Loucy (cell line): ENCODE data around the gene GEMIN7.

Experiments used
- H2AFZ ChIP-seq: fragments of 200-600 bp; sonication (generic); 2 replicates; pipeline ENCODE4 v1.6.0; 2016; ENCODE audit warnings: antibody characterized with exemption, mild to moderate bottlenecking, low read length, moderate library complexity
- H3F3A ChIP-seq: fragments of 200-600 bp; 2 replicates; pipeline ENCODE4 v1.6.0; 2016; ENCODE audit warnings: antibody characterized with exemption, low read depth, mild to moderate bottlenecking
- H3K27me3 ChIP-seq: fragments of 200-600 bp; sonication (generic); 2 replicates; pipeline ENCODE4 v1.6.1; 2014; ENCODE audit warnings: low read length, mild to moderate bottlenecking; ENCODE audit not compliant: insufficient read depth, poor library complexity, severe bottlenecking
- H3K36me3 ChIP-seq: fragments of 200-600 bp; sonication (generic); 2 replicates; pipeline ENCODE4 v1.6.1; 2016; ENCODE audit warnings: low read length; ENCODE audit not compliant: insufficient read depth
- H3K4me1 ChIP-seq: fragments of 200-600 bp; sonication (generic); 2 replicates; pipeline ENCODE4 v1.5.1; 2014; ENCODE audit warnings: low read length, mild to moderate bottlenecking; ENCODE audit not compliant: insufficient read depth, poor library complexity, severe bottlenecking
- H3K4me2 ChIP-seq: fragments of 200-600 bp; sonication (generic); 2 replicates; pipeline ENCODE4 v1.6.0; 2014; ENCODE audit warnings: antibody characterized with exemption, low read length, low read depth, mild to moderate bottlenecking; ENCODE audit not compliant: poor library complexity, severe bottlenecking
- H3K4me3 ChIP-seq: fragments of 200-600 bp; sonication (generic); 2 replicates; pipeline ENCODE4 v1.5.1; 2014; ENCODE audit warnings: low read length, mild to moderate bottlenecking, mixed read lengths; ENCODE audit not compliant: poor library complexity, severe bottlenecking
- H3K79me2 ChIP-seq: fragments of 200-600 bp; sonication (generic); 2 replicates; pipeline ENCODE4 v1.6.1; 2014; ENCODE audit warnings: low read length; ENCODE audit not compliant: insufficient read depth
- H3K9ac ChIP-seq: fragments of 200-600 bp; sonication (generic); 2 replicates; pipeline ENCODE4 v1.6.0; 2014; ENCODE audit warnings: mild to moderate bottlenecking, low read depth, low read length, moderate library complexity; ENCODE audit not compliant: poor library complexity, severe bottlenecking
- H3K9me2 ChIP-seq: fragments of 200-600 bp; sonication (generic); replicated peaks from 2 replicates; pipeline ENCODE4 v1.6.1; 2016; ENCODE audit warnings: low read depth, low read length, mixed read lengths
- H3K9me3 ChIP-seq: fragments of 200-600 bp; sonication (generic); 2 replicates; pipeline ENCODE4 v1.6.1; 2014; ENCODE audit warnings: mild to moderate bottlenecking, antibody characterized with exemption, low read length, low read depth; ENCODE audit not compliant: insufficient read depth
- H4K20me1 ChIP-seq: fragments of 200-600 bp; sonication (generic); 2 replicates; pipeline ENCODE4 v1.6.0; 2014; ENCODE audit warnings: antibody characterized with exemption, low read length, mild to moderate bottlenecking; ENCODE audit not compliant: insufficient read depth, poor library complexity, severe bottlenecking
- EZH2phosphoT487 ChIP-seq: fragments of 200-600 bp; IDR thresholded peaks from 2 replicates; pipeline ENCODE4 v1.6.1; 2018; ENCODE audit warnings: antibody characterized with exemption, mild to moderate bottlenecking, moderate library complexity, borderline replicate concordance
- TF ChIP-seq, protein P1 (sequence below): fragments of 200-600 bp; sonication (generic); conservative IDR thresholded peaks from 2 replicates; pipeline ENCODE4 v1.5.1; 2014; ENCODE audit warnings: mild to moderate bottlenecking, antibody characterized with exemption, low read length

Gene GEMIN7

DNA sequence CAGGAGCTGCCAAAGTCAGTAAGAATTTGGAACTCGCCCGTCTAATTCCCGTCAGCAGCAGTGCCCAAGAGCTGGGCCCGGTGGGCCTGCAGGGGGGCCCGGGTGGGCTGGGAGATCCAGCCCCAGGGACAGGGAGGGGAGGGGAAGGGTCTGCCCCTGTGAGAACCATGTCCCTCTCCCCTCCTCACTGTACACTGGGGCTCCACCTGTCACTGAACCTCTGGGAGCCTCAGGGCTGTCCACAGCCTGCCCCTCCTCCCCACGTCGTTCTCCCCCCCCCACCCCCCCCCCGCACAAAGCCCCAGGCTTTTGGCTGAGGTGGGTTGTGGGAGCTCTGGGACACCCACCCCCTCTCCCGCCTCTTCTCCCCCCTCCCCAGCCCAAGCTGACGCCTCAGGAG lies 11.0 kb upstream of the GEMIN7 start:
- Histone ChIP-seq H3K4me3 (no peak overlapping the region), H2AFZ (no peak overlapping the region), H3K9ac (no peak overlapping the region), H3K9me2 (no peaks in the 10 kb centered on the region), H3K27me3 (no peaks in the 10 kb centered on the region), H3K9me3 (no peaks in the 10 kb centered on the region), H3F3A (no peaks in the 10 kb centered on the region), H3K4me1 (no peaks in the 10 kb centered on the region), H3K36me3 (peaks cover 55% of the 10 kb centered on the region; the same call in 1 of the 2 replicates), H3K4me2 (no peak overlapping the region), H3K79me2 (no peaks in the 10 kb centered on the region), H4K20me1 (no peaks in the 10 kb centered on the region)
- TF ChIP-seq, protein P1, sequence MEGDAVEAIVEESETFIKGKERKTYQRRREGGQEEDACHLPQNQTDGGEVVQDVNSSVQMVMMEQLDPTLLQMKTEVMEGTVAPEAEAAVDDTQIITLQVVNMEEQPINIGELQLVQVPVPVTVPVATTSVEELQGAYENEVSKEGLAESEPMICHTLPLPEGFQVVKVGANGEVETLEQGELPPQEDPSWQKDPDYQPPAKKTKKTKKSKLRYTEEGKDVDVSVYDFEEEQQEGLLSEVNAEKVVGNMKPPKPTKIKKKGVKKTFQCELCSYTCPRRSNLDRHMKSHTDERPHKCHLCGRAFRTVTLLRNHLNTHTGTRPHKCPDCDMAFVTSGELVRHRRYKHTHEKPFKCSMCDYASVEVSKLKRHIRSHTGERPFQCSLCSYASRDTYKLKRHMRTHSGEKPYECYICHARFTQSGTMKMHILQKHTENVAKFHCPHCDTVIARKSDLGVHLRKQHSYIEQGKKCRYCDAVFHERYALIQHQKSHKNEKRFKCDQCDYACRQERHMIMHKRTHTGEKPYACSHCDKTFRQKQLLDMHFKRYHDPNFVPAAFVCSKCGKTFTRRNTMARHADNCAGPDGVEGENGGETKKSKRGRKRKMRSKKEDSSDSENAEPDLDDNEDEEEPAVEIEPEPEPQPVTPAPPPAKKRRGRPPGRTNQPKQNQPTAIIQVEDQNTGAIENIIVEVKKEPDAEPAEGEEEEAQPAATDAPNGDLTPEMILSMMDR: no peak
- no peak for TF ChIP-seq EZH2phosphoT487

- no peaks in the 10 kb centered on the region for H3K4me1 ChIP-seq
- H4K20me1 ChIP-seq: no peaks in the 10 kb centered on the region
- no peaks in the 10 kb centered on the region for H3K9me3 ChIP-seq
- H3K36me3 ChIP-seq: peaks cover 48% of the 10 kb centered on the region; the same call in 1 of the 2 replicates
- H3K4me3 ChIP-seq: no peak overlapping the region
- no peak overlapping the region for H2AFZ ChIP-seq
- H3K9me2 ChIP-seq: no peaks in the 10 kb centered on the region
- H3F3A ChIP-seq: no peaks in the 10 kb centered on the region
- no peak overlapping the region for H3K9ac ChIP-seq
- H3K4me2 ChIP-seq: no peak overlapping the region
- TF ChIP-seq, protein P1: no peak
- H3K27me3 ChIP-seq: no peaks in the 10 kb centered on the region
- H3K79me2 ChIP-seq: no peaks in the 10 kb centered on the region
Observed at GRCh38 chr19:45069056-45069455, 10.0 kb upstream of the GEMIN7 start.

DNA sequence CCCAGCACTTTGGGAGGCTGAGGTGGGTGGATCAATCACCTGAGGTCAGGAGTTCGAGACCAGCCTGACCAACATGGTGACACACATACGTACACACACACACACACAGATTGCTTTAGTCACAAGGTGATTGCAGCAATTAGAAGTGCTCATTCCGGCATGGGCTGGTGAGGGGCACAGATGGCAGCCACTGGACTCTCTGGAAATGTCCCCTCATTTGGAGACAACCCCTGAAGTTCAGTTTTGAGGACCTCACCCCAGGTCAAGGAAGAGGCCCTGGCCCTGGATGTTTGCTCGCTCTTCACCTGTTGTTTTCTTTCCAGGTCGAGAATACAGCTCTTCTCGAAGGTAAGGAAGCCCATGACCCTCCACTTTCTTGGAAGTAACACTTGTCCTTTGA lies 8.8 kb upstream of the GEMIN7 start:
- Histone ChIP-seq H3K79me2 (no peaks in the 10 kb centered on the region), H3K27me3 (no peaks in the 10 kb centered on the region), H3K9me2 (no peaks in the 10 kb centered on the region), H3K4me1 (no peaks in the 10 kb centered on the region), H3K36me3 (peaks cover 39% of the 10 kb centered on the region; the same call in 1 of the 2 replicates), H3K9ac (no peak overlapping the region), H3K4me2 (no peak overlapping the region), H4K20me1 (no peaks in the 10 kb centered on the region), H3K4me3 (no peak overlapping the region), H3K9me3 (no peaks in the 10 kb centered on the region), H2AFZ (no peak overlapping the region), H3F3A (no peaks in the 10 kb centered on the region)
- TF ChIP-seq, protein P1: no peak
- TF ChIP-seq EZH2phosphoT487: no peak
